ENCODE data around the gene SYVN1. TPM values are rescaled to one million over a fixed set of nuclear protein-coding genes. Genes with fewer than 3 reads are reported as not detected.

Gene SYVN1
- total RNA-seq, 1 donor from 2014 or later: 232 TPM

- POLR2A ChIA-PET: interaction anchor here (0.5 to 13.5 kb wide), 49 partner anchors 9 to 1345 kb away, joined by 3 to 546 read pairs (median 4); partner anchors contain the start of genes ARL2, CAPN1, CCDC85B and DPF2
- H3K4me3 Mint-ChIP-seq: peak overlapping the region; percentile 99
- H3K27ac Mint-ChIP-seq: peak overlapping the region; percentile 99
These were observed 773 bp upstream of the SYVN1 start for GRCh38 chr11:65134952-65135632.

GRCh38 chr11:65133724-65134123, 595 bp downstream of the SYVN1 start:
- intact Hi-C loops (cut with micrococcal nuclease): loop anchor here (5.0 kb wide), 3 partner anchors 199 to 439 kb away; partner anchors contain the start of genes DPF2, FAM89B, SF1 and ZNRD2
- H3K4me1 Mint-ChIP-seq: peaks cover 67% of the 10 kb centered on the region
- no peak for ATAC-seq (ENCODE audit: low read depth)
- peak overlapping the region; percentile 99 for H3K4me3 Mint-ChIP-seq
- H3K27me3 Mint-ChIP-seq: no peaks in the 10 kb centered on the region
- CTCF ChIA-PET: interaction anchor here (2.0 to 8.6 kb wide), 3 partner anchors 12 to 47 kb away, joined by 11 to 54 read pairs (median 11); partner anchors contain the start of genes CAPN1, FAU and MRPL49
- no peak for TF ChIP-seq CTCF (IDR thresholded peaks at IDR 0.05)
- POLR2A ChIA-PET: interaction anchor here (0.7 to 13.5 kb wide), 18 partner anchors 11 to 365 kb away, joined by 3 to 546 read pairs (median 8); partner anchors contain the start of genes ARL2, CAPN1, CDCA5 and FAU
- peak overlapping the region; percentile 99 for H3K27ac Mint-ChIP-seq
- no peaks in the 10 kb centered on the region for H3K9me3 Mint-ChIP-seq
- peaks cover 62% of the 10 kb centered on the region for H3K36me3 Mint-ChIP-seq (ENCODE audit: low read depth)
- no peak for DNase-seq

More at GRCh38 chr11:65134952-65135632, 773 bp upstream of the SYVN1 start:
- ATAC-seq (ENCODE audit: low read depth) (peak; percentile 60), DNase-seq (peak; percentile 62)
- Mint-ChIP-seq H3K4me1 (peaks cover 59% of the 10 kb centered on the region), H3K36me3 (ENCODE audit: low read depth) (peaks cover 49% of the 10 kb centered on the region), H3K27me3 (no peaks in the 10 kb centered on the region), H3K9me3 (no peaks in the 10 kb centered on the region)
- no peak for TF ChIP-seq CTCF (IDR thresholded peaks at IDR 0.05)
- intact Hi-C loops (cut with micrococcal nuclease): loop anchor here (5.0 kb wide), 3 partner anchors 197 to 437 kb away; partner anchors contain the start of genes DPF2, FAM89B, SF1 and ZNRD2
- CTCF ChIA-PET: interaction anchor here (0.7 to 8.6 kb wide), 7 partner anchors 10 to 685 kb away, joined by 3 to 54 read pairs (median 3); partner anchors contain the start of genes ARL2, CAPN1, FAU and MRPL49

GRCh38 chr11:65132988-65133700, 1.2 kb downstream of the SYVN1 start:
- CTCF ChIA-PET: interaction anchor here (1.7 to 8.6 kb wide), 5 partner anchors 11 to 129 kb away, joined by 5 to 54 read pairs (median 11); partner anchors contain the start of genes CAPN1, FAU, MRPL49 and POLA2

More at GRCh38 chr11:65132988-65133700, 1.2 kb downstream of the SYVN1 start:
- DNase-seq (peak; percentile 67), ATAC-seq (ENCODE audit: low read depth) (peak; percentile 13)
- POLR2A ChIA-PET: interaction anchor here (0.5 to 13.5 kb wide), 23 partner anchors 12 to 919 kb away, joined by 3 to 546 read pairs (median 6); partner anchors contain the start of genes ARL2, CAPN1, CDCA5 and FAU
- peak overlapping the region; percentile 99 for H3K27ac Mint-ChIP-seq
- H3K9me3 Mint-ChIP-seq: no peaks in the 10 kb centered on the region
- peak overlapping the region; percentile 99 for H3K4me3 Mint-ChIP-seq
- peaks cover 70% of the 10 kb centered on the region for H3K4me1 Mint-ChIP-seq
- H3K27me3 Mint-ChIP-seq: no peaks in the 10 kb centered on the region
- intact Hi-C loops (cut with micrococcal nuclease): loop anchor here (1.0 to 5.0 kb wide), 8 partner anchors 11 to 439 kb away; partner anchors contain the start of genes ATG2A, CAPN1, DPF2 and FAM89B
- peaks cover 68% of the 10 kb centered on the region for H3K36me3 Mint-ChIP-seq (ENCODE audit: low read depth)
- no peak for TF ChIP-seq CTCF (IDR thresholded peaks at IDR 0.05)
